Anterior cingulate cortex (tissue), 58 donors: ENCODE data around the gene NUP93.
"Not testable (repeated sequence)": the region's sequence is repeated elsewhere in the genome, so short reads cannot be mapped to it uniquely, and the experiment has no call there.

Source experiments
- DNase-seq, 58 donors: peaks; one replicate each; lab custom pipeline; 2025; lab: John Stamatoyannopoulos, UW

NUP93 gene

DNA sequence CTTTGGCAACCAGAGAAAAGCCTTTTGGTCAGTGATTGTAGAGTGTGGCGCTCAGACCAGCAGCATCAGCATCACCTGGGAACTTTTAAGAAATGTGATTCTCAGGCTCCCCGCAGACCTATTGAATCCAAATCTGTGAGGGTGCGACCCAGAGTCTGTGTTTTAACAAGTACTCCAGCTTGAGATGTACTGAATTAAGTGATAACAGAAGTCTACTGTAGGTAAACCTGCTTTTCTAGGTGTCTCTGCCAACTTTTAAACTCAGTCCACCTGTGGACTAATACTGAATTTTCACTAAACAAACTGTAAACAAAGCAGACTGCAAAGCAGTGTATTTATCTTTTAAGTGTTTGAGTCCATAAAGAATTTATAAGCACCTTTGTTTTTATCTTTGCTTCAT, 43.6 kb downstream of the NUP93 start:
- DNase-seq = no peak

DNA sequence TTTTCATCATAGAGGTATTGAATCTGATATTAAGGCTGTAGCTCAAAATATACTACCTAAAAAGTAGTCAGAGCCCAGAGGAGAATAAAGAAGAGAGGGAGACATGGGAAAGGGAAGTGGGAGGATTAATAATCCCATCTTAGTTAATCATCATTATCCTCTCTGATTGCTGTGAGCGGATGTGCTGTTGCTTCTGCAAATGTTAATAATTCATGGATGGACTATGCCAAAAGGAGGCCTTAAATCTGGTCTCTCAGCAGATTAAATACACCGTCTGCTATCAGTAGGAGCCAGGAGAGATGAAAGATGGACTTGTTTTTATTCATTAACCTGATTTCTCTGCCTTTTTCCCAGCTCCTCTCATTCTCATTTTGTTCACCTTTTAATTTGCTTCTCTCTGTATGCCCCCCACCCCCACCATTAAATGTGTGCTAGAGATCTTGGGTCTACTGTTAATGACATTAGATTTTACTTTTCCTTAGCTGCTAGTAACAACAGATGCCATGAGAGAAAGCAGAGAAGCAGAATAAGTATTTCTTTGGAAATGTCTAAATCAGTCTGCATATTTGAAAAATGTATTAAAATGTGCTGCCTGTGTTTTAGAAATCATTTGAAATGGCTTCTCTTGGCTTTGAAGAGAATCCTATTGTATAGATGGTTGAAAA, 44.2 kb downstream of the NUP93 start:
- no peak for DNase-seq

- DNase-seq = no peak
These were observed 45.2 kb downstream of the NUP93 start for GRCh38 chr16:56775162-56775561.

DNA sequence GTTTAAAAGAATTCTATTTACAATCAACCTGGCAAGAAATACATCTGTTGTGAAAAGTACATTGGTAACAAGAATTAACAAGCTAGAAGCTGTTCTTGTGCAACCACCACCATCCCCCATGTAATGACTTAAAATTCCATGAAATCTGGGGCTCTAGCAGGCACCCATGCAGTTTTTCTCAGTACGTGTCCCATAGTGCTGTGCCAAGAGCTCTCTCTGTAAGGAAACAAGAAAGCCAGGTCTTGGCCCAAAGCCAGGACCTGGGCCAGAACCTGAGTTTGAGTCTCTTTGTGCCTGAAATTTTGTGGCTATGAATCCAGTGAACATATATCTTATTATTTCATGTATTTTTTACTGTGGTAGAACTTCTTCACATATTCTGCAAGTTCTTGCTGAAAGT, 46.6 kb downstream of the NUP93 start:
- DNase-seq = peak in 8 of 58 donors; percentile 9 to 40 (median 23)

- no peak for DNase-seq
These were observed 47.1 kb downstream of the NUP93 start for GRCh38 chr16:56777001-56777400.

DNA sequence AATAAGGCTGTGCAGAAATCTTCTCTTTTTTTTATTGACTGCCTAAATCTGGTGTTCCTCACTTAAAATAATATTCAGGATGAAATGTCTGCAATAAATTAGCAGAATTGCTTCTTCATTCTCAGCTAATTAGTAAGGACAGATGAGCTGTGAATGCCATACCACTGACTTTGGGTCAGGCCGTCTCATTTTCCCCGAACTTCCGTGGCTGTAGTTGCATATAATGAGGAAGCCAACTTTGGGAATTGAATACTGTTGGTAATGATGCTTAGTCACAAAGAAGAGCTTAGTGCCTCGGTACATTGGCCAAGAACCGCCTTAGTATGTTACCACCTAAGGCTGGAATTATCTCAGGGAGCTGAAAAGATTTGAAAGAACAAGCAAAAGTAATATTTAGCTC, 47.6 kb downstream of the NUP93 start:
- DNase-seq = no peak

DNA sequence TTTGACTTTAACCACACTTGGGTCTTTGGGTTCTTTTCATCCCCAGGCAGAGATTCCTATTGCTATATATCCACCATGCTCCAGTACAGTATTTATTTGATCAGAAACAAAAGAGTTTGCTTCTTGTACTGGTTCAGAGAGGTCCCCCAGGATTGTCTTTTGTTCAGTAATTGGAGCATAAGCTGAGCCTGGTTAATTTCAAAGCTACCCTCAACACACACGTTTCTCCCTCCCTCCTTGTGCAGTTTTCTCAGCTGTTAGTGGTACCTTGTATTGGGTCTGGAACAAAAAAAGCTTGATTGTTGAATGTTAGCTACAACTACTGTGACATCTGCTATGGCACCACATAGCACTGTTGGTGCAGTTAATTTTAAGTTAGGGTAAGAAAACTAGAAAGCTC, 50.0 kb downstream of the NUP93 start:
- DNase-seq = no peak

- DNase-seq = no peak
These were observed 50.7 kb downstream of the NUP93 start for GRCh38 chr16:56780646-56781045.

DNA sequence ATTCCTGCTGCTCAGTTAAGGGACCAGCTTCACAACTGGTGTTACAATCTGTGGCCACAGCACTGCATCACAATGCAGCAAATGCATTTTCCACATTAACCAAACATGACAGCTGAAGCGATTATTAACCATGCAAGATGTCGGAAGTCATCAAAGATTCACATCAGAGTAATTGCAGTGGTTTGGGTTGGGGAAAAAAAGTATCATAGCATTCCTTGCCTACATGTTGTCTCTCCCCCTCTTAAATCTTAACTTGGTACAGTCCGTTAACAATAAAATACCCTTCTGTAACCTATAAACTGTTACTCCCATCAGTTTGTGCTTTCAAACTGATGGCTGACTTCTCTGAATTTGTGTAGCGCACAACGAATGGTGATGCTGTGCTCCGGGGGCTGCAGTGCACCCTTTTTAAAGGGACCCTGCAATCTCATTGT, 51.6 kb downstream of the NUP93 start:
- DNase-seq = no peak

DNA sequence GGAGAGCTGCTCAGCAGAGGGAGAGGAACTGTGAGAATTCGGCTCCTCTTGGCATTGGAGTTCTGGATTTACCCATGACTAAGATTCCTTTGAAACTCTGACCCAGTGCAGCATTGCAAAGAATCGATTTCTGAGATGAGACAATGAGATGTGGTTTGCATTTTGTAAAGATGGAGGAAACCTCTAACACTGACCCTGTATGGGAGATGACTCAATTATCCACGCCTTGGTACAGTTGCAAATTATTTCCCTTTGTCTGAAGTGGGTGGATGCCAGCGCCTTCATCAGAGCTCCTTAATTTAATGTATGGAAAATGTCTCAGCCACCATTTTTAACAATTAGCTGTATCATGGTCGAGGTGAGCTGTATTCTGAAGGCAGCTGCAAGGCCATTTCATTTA, 53.4 kb downstream of the NUP93 start:
- no peak for DNase-seq

DNA sequence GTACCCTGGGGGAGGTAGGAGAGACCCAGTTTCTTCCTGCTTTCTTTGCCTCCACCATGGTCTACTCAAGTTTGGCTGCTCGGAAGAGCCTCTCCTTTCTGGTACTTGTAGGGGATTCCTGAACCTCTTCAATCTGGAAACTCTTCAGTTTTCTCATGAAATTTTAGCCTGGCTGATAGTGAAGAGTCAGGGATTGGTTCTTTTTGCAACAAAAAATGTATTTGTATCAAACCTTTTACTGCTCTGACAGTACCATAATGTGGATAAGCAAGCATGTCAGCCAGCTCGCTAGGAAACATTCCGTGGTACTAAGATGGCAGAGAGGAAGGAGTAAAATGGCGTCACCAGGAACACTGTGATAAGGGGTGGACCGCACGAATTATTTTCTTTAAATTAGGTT, 55.4 kb downstream of the NUP93 start:
- DNase-seq = no peak

DNA sequence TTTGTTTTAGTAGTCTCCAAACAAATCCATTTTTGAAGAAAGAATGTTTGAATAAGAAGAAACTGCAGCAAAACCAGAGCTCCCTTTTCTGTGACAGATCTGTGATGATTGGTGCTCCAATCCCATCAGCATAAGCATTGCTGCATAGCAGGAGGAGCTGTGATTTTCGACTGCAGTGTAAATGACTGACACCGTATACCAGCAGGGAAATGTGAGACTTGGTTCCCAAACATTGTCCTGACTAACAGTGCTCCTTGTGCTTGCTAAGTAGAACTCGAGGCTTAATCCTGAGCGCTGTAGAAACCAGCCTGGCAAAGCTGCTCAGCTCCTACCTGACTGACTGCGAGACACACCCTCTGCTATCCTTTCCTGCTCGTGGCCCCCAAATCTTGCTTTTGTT, 57.2 kb downstream of the NUP93 start:
- peak in 7 of 58 donors; percentile 14 to 53 (median 27) for DNase-seq

- DNase-seq = no peak
These were observed 58.5 kb downstream of the NUP93 start for GRCh38 chr16:56788435-56788834.

DNA sequence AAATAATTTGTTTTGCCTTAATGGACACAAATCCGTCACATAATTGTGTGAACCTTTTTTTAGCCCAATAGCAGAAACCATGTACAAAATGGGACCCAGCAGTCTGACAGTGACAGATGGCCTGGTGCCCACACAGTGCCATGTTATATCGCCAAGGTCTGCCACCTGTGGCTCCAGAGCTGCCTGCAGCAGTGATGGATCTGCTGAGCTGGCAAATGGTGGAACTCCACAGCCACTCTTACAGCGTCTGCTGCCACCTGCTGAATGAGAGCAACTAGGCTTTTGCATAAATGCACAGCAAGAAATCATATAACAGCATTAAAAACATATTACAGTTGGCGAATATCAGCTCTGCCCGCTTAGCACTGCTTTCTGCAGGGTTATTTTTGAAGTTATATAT, 59.4 kb downstream of the NUP93 start:
- DNase-seq = peak in 38 of 58 donors; percentile 5 to 74 (median 33)

GRCh38 chr16:56792967-56793366, 63.0 kb downstream of the NUP93 start:
- no peak for DNase-seq

DNA sequence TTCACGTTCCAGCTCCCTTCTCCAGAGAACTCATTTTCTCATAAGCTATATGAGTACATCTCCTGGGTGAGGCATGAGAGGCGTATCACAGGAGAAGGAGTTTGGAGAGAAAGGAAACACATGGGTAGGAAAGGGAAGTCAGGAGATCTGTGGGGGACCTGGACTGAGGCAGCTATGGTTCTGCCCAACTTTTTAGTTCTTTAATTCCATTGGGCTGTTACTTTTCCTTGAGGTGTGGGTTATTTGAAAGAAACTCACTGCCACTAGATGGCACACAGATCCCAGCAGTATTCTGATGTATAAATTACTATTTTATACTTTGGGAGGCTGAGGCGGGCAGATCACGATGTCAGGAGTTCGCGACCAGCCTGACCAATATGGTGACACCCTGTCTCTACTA, 63.6 kb downstream of the NUP93 start:
- DNase-seq = no peak

GRCh38 chr16:56795011-56795410, 65.1 kb downstream of the NUP93 start:
- DNase-seq = no peak

DNA sequence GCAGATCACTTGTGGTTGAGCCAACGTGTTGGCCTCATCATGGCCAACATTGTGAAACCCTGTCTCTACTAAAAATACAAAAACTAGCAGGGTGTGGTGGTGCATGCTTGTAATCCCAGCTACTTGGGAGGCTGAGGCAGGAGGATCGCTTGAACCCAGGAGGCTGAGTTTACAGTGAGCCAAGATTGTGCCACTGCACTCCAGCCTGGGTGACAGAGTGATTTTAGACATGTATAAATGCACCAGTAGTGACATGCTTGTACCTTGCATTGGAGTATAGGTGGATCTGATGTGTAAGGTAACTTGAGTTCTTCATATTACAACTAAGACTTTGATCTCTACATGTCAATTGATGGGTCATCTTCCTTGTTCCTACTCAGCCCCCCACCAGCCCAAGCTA, 67.1 kb downstream of the NUP93 start:
- not testable (repeated sequence) for DNase-seq

DNA sequence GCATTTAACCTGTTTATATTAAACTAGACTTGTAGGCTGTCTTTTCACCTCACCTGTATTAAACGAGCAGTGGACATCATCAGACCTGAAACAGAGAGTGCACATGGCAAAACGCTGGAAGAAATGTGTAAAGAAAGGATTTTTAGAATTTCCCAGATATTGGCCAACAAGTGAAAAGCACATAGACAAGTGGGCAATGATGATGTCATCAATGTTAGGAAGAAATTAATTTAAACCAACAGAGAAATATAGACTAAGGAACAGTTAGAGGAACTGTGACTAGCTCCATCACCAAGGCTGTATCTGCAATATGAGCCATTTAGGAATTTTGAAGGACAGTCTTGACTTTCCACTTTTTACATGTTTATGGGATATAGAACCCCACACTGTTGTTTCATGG, 67.9 kb downstream of the NUP93 start:
- no peak for DNase-seq

- DNase-seq = no peak
These were observed 69.0 kb downstream of the NUP93 start for GRCh38 chr16:56798955-56799354.

- DNase-seq = no peak
These were observed 70.4 kb downstream of the NUP93 start for GRCh38 chr16:56800355-56800754.

DNA sequence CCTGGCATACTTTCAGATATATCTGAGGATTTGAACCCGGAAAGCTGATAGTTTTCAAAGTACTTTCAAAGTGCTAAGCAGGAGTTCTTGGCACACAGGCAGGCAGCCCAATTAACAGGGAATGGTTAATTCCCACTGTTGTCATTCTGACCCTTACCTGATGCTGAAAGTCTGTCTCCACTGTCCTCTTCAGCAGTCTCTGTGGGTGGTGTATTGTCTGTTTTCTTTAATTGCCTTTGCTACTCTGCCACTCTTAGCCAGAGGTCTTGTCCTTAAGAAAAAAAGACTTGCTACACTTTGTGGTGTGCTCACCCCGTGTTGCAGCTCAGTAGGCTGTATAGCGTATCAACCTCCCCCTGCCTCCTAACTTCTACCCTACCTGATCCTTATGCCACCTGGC, 71.8 kb downstream of the NUP93 start:
- DNase-seq = no peak
